ENCODE data around the gene CACNA1C.

CACNA1C gene

DNA sequence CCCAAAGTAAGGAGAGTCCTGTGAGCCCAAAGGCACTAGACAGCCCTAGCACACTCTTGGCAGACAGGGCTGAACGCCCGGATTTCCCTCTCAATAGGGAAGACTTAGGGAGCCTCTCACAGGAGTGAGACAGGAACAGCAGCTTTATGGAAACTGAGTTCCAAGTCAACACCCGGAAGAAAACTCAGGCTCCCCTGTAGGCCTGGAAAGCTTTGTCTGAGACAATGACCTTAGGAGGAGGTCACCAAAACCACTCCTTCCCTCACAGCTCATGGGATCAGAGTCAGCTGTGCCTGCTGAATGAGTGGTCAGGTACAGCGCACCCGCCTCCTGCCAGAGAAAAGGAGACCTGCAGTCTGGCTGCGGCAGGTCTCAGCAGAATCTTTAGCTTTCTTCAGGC is 229.5 kb downstream of the CACNA1C start:
- CTCF ChIA-PET = interaction anchor here (0.6 to 4.4 kb wide), 9 partner anchors 8 to 225 kb away, joined by 3 to 32 read pairs (median 3); no protein-coding TSS in a partner anchor
- no peak for DNase-seq
- WGBS (ENCODE audit: insufficient coverage) = 87% methylated on average over 5 of the region's 6 CpGs
- H3K9me3 ChIP-seq (ENCODE audit: control extremely low read depth in 1 of 5, control insufficient read depth in 4 of 5, insufficient read depth in 2 of 5, low read depth in 1 of 5, low read length in 4 of 5) = peaks cover 0 to 5% (median 2%) of the 10 kb centered on the region in 5 experiments
- H3K4me3 ChIP-seq (ENCODE audit: control insufficient read depth in 1 of 7, extremely low read depth in 1 of 7, insufficient read depth in 4 of 7, low read depth in 2 of 7, low read length in 6 of 7) = no peak overlapping the region
- H3K27ac ChIP-seq (ENCODE audit: insufficient read depth in 1 of 2, low read depth in 1 of 2, low read length in 2 of 2, poor library complexity in 1 of 2, severe bottlenecking in 2 of 2) = no peak overlapping the region
- H3K36me3 ChIP-seq (ENCODE audit: control insufficient read depth in 4 of 4, insufficient read depth in 4 of 4, low read length in 3 of 4) = no peaks in the 10 kb centered on the region
- POLR2A ChIA-PET = interaction anchor here (0.6 kb wide), 1 partner anchor 204 kb away, joined by 3 read pairs; no protein-coding TSS in a partner anchor
- H3K27me3 ChIP-seq (replicated peaks in 2 of 5; ENCODE audit: control insufficient read depth in 4 of 5, insufficient read depth in 5 of 5, low read length in 4 of 5) = no peaks in the 10 kb centered on the region
- H3K4me1 ChIP-seq (ENCODE audit: control extremely low read depth in 1 of 4, control insufficient read depth in 4 of 4, insufficient read depth in 4 of 4, low read length in 3 of 4) = peaks cover 2 to 48% (median 38%) of the 10 kb centered on the region in 4 experiments

DNA sequence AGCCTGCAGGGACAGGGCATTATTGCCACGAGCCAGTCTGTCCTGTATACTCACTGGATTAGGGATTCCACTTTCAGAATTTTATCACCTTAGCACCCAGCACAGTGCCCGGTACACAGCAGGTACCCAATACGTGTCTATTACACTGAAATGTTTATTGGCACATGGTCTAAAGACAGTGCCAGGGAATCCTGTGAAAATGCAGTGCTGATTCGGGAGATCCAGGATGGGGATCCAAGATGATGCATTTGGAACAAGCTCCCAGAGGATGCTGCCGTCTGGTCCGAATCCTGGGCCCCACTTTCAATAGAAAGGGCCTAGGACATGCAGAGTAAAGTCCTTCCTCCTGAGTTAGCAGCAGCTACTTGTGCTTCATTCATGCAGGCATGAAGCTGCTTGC is 230.7 kb downstream of the CACNA1C start:
- ChIA-PET CTCF (interaction anchor here (0.6 to 4.4 kb wide), 26 partner anchors 8 to 455 kb away, joined by 3 to 32 read pairs (median 4); no protein-coding TSS in a partner anchor), POLR2A (interaction anchor here (0.9 kb wide), 1 partner anchor 21 kb away, joined by 3 read pairs; no protein-coding TSS in a partner anchor)
- Histone ChIP-seq H3K4me1 (ENCODE audit: control extremely low read depth in 1 of 4, control insufficient read depth in 4 of 4, insufficient read depth in 4 of 4, low read length in 3 of 4) (peaks cover 5 to 59% (median 46%) of the 10 kb centered on the region in 4 experiments), H3K27ac (ENCODE audit: insufficient read depth in 1 of 2, low read depth in 1 of 2, low read length in 2 of 2, poor library complexity in 1 of 2, severe bottlenecking in 2 of 2) (no peak overlapping the region), H3K36me3 (ENCODE audit: control insufficient read depth in 4 of 4, insufficient read depth in 4 of 4, low read length in 3 of 4) (no peaks in the 10 kb centered on the region), H3K4me3 (ENCODE audit: control insufficient read depth in 1 of 7, extremely low read depth in 1 of 7, insufficient read depth in 4 of 7, low read depth in 2 of 7, low read length in 6 of 7) (peak overlapping the region in 4 of 7 experiments; percentile 26 to 37 (median 31)), H3K27me3 (replicated peaks in 2 of 5; ENCODE audit: control insufficient read depth in 4 of 5, insufficient read depth in 5 of 5, low read length in 4 of 5) (no peaks in the 10 kb centered on the region), H3K9me3 (ENCODE audit: control extremely low read depth in 1 of 5, control insufficient read depth in 4 of 5, insufficient read depth in 2 of 5, low read depth in 1 of 5, low read length in 4 of 5) (peaks cover 0 to 5% (median 2%) of the 10 kb centered on the region in 5 experiments)
- WGBS (ENCODE audit: insufficient coverage) = 100% methylated on average over 5 of the region's 6 CpGs
- no peak for DNase-seq

GRCh38 chr12:2283916-2284315 is 231.1 kb downstream of the CACNA1C start:
- Histone ChIP-seq H3K9me3 (ENCODE audit: control extremely low read depth in 1 of 5, control insufficient read depth in 4 of 5, insufficient read depth in 2 of 5, low read depth in 1 of 5, low read length in 4 of 5) (peaks cover 0 to 5% (median 2%) of the 10 kb centered on the region in 5 experiments), H3K4me1 (ENCODE audit: control extremely low read depth in 1 of 4, control insufficient read depth in 4 of 4, insufficient read depth in 4 of 4, low read length in 3 of 4) (peaks cover 5 to 63% (median 49%) of the 10 kb centered on the region in 4 experiments), H3K27me3 (replicated peaks in 2 of 5; ENCODE audit: control insufficient read depth in 4 of 5, insufficient read depth in 5 of 5, low read length in 4 of 5) (no peaks in the 10 kb centered on the region), H3K4me3 (ENCODE audit: control insufficient read depth in 1 of 7, extremely low read depth in 1 of 7, insufficient read depth in 4 of 7, low read depth in 2 of 7, low read length in 6 of 7) (peak overlapping the region in 5 of 7 experiments; percentile 1 to 37 (median 29)), H3K36me3 (ENCODE audit: control insufficient read depth in 4 of 4, insufficient read depth in 4 of 4, low read length in 3 of 4) (no peaks in the 10 kb centered on the region), H3K27ac (ENCODE audit: insufficient read depth in 1 of 2, low read depth in 1 of 2, low read length in 2 of 2, poor library complexity in 1 of 2, severe bottlenecking in 2 of 2) (no peak overlapping the region)
- POLR2A ChIA-PET = interaction anchor here (0.9 kb wide), 1 partner anchor 22 kb away, joined by 3 read pairs; no protein-coding TSS in a partner anchor
- peak in 2 of 3 donors; percentile 55 to 68 for DNase-seq
- CTCF ChIA-PET = interaction anchor here (0.6 to 4.4 kb wide), 26 partner anchors 10 to 454 kb away, joined by 3 to 32 read pairs (median 4); no protein-coding TSS in a partner anchor
- WGBS (ENCODE audit: insufficient coverage) = 0% methylated on average over 2 of the region's 10 CpGs

DNA sequence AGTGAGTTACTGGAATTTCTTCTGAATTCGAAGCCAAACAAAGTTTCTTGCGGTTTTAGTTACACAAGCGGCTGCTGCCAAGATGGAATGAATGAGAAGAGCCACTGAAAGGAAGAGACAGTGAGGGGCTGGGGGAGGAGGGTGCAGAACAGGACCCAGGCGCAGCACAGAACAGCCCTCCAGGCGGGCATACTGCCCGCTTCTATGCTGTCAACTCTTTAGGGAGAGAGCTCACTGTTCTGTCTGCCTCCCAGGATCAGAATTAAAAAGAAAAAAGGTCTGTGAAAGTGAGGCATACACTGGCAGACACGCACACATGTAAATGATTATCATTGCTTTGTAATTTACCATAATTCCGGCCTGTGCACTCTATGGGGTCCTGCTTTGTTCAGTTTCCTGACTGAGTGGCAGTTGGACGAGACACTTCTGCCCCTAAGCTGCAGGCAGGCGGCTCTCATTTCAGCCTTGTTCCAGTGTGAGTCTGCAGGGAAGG is 231.6 kb downstream of the CACNA1C start:
- DNase-seq = peak in 2 of 3 donors; percentile 48 to 56
- Histone ChIP-seq H3K4me1 (ENCODE audit: control extremely low read depth in 1 of 4, control insufficient read depth in 4 of 4, insufficient read depth in 4 of 4, low read length in 3 of 4) (peaks cover 5 to 68% (median 51%) of the 10 kb centered on the region in 4 experiments), H3K4me3 (ENCODE audit: control insufficient read depth in 1 of 7, extremely low read depth in 1 of 7, insufficient read depth in 4 of 7, low read depth in 2 of 7, low read length in 6 of 7) (peak overlapping the region in 4 of 7 experiments; percentile 14 to 37 (median 31)), H3K27me3 (replicated peaks in 2 of 5; ENCODE audit: control insufficient read depth in 4 of 5, insufficient read depth in 5 of 5, low read length in 4 of 5) (no peaks in the 10 kb centered on the region), H3K27ac (ENCODE audit: insufficient read depth in 1 of 2, low read depth in 1 of 2, low read length in 2 of 2, poor library complexity in 1 of 2, severe bottlenecking in 2 of 2) (no peak overlapping the region), H3K36me3 (ENCODE audit: control insufficient read depth in 4 of 4, insufficient read depth in 4 of 4, low read length in 3 of 4) (no peaks in the 10 kb centered on the region), H3K9me3 (ENCODE audit: control extremely low read depth in 1 of 5, control insufficient read depth in 4 of 5, insufficient read depth in 2 of 5, low read depth in 1 of 5, low read length in 4 of 5) (peaks cover 0 to 5% (median 2%) of the 10 kb centered on the region in 5 experiments)
- 11% methylated on average over 7 of the region's 10 CpGs for WGBS (ENCODE audit: insufficient coverage)
- ChIA-PET CTCF (interaction anchor here (0.6 to 4.4 kb wide), 26 partner anchors 10 to 454 kb away, joined by 3 to 32 read pairs (median 4); no protein-coding TSS in a partner anchor), POLR2A (no interaction called here)

DNA sequence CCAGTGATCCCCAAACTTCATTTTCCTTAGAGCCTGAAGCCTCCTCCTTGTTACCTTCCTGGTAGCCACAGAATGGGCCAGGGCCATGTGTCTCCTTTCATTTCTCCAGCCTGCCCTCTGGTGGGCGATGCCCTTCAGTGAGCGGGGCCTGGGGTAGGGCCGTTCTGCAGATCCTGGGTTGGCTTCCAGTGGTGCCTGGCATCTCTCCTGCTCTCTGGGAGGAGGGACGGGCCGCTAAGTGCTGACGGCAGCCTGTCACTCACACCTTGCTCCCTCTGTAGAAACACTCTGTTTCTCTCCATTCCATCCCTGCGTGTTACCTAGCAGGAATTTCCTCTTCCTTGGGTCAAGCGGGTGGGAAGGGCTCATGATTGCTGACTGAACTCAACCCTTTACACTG is 232.1 kb downstream of the CACNA1C start:
- DNase-seq = peak; percentile 56 to 77 (median 76)
- H3K4me3 ChIP-seq (ENCODE audit: control insufficient read depth in 1 of 7, extremely low read depth in 1 of 7, insufficient read depth in 4 of 7, low read depth in 2 of 7, low read length in 6 of 7) = no peak overlapping the region
- 42% methylated on average over 4 of the region's 8 CpGs for WGBS (ENCODE audit: insufficient coverage)
- H3K27me3 ChIP-seq (replicated peaks in 2 of 5; ENCODE audit: control insufficient read depth in 4 of 5, insufficient read depth in 5 of 5, low read length in 4 of 5) = no peaks in the 10 kb centered on the region
- H3K4me1 ChIP-seq (ENCODE audit: control extremely low read depth in 1 of 4, control insufficient read depth in 4 of 4, insufficient read depth in 4 of 4, low read length in 3 of 4) = peaks cover 5 to 73% (median 53%) of the 10 kb centered on the region in 4 experiments
- ChIA-PET CTCF (interaction anchor here (0.9 to 4.4 kb wide), 16 partner anchors 8 to 230 kb away, joined by 3 to 32 read pairs (median 7); no protein-coding TSS in a partner anchor), POLR2A (no interaction called here)
- H3K36me3 ChIP-seq (ENCODE audit: control insufficient read depth in 4 of 4, insufficient read depth in 4 of 4, low read length in 3 of 4) = no peaks in the 10 kb centered on the region
- peaks cover 0 to 5% (median 2%) of the 10 kb centered on the region in 5 experiments for H3K9me3 ChIP-seq (ENCODE audit: control extremely low read depth in 1 of 5, control insufficient read depth in 4 of 5, insufficient read depth in 2 of 5, low read depth in 1 of 5, low read length in 4 of 5)
- H3K27ac ChIP-seq (ENCODE audit: insufficient read depth in 1 of 2, low read depth in 1 of 2, low read length in 2 of 2, poor library complexity in 1 of 2, severe bottlenecking in 2 of 2) = no peak overlapping the region

DNA sequence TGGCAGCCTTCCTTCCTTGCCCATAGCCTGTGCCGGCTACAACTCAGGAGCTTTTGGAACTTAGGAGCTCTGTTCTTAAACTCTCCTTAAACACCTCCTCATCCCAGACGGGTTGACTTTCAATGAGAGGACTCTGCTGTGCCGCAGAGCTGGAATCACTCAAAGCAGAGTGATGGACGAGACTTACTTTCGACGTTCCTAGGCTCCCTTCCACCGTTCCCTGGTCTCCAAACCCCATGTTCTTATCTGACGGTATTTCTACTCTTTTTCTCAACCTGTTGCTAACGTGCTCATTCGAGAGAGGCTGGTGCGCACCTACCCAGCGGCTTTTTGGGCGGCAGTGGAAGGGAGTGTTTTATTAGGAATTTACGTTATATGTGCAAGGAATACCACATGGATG is 232.7 kb downstream of the CACNA1C start:
- no peaks in the 10 kb centered on the region for H3K36me3 ChIP-seq (ENCODE audit: control insufficient read depth in 4 of 4, insufficient read depth in 4 of 4, low read length in 3 of 4)
- 97% methylated on average over 12 of the region's 14 CpGs for WGBS (ENCODE audit: insufficient coverage)
- H3K4me3 ChIP-seq (ENCODE audit: control insufficient read depth in 1 of 7, extremely low read depth in 1 of 7, insufficient read depth in 4 of 7, low read depth in 2 of 7, low read length in 6 of 7) = no peak overlapping the region
- CTCF ChIA-PET = interaction anchor here (0.9 to 4.4 kb wide), 15 partner anchors 9 to 241 kb away, joined by 3 to 32 read pairs (median 6); no protein-coding TSS in a partner anchor
- peaks cover 5 to 79% (median 56%) of the 10 kb centered on the region in 4 experiments for H3K4me1 ChIP-seq (ENCODE audit: control extremely low read depth in 1 of 4, control insufficient read depth in 4 of 4, insufficient read depth in 4 of 4, low read length in 3 of 4)
- no peak for DNase-seq
- no peak overlapping the region for H3K27ac ChIP-seq (ENCODE audit: insufficient read depth in 1 of 2, low read depth in 1 of 2, low read length in 2 of 2, poor library complexity in 1 of 2, severe bottlenecking in 2 of 2)
- POLR2A ChIA-PET = no interaction called here
- H3K9me3 ChIP-seq (ENCODE audit: control extremely low read depth in 1 of 5, control insufficient read depth in 4 of 5, insufficient read depth in 2 of 5, low read depth in 1 of 5, low read length in 4 of 5) = peaks cover 0 to 3% (median 2%) of the 10 kb centered on the region in 5 experiments
- no peaks in the 10 kb centered on the region for H3K27me3 ChIP-seq (replicated peaks in 2 of 5; ENCODE audit: control insufficient read depth in 4 of 5, insufficient read depth in 5 of 5, low read length in 4 of 5)

DNA sequence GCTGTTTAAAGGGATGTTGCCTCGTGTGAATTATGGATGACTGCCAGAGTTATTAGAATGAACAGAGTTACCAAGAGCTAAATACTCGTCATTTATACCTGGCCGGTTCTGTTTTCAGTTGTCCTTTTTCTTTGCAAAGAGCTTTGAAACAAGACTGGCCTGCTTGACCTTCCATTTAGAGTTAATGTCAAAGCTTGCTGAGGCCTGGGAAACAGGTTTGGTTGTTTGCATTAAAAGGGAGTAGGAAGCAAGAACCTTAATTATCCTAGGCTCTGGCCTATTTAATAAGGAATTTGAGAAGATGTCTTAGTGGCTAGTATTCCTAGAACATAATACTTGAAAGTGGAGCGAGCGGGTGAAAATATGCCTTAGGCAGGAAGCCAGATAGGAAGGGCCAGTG is 233.3 kb downstream of the CACNA1C start:
- Histone ChIP-seq H3K4me1 (ENCODE audit: control extremely low read depth in 1 of 4, control insufficient read depth in 4 of 4, insufficient read depth in 4 of 4, low read length in 3 of 4) (peaks cover 5 to 84% (median 56%) of the 10 kb centered on the region in 4 experiments), H3K36me3 (ENCODE audit: control insufficient read depth in 4 of 4, insufficient read depth in 4 of 4, low read length in 3 of 4) (no peaks in the 10 kb centered on the region), H3K9me3 (ENCODE audit: control extremely low read depth in 1 of 5, control insufficient read depth in 4 of 5, insufficient read depth in 2 of 5, low read depth in 1 of 5, low read length in 4 of 5) (peaks cover 0 to 3% (median 1%) of the 10 kb centered on the region in 5 experiments), H3K4me3 (ENCODE audit: control insufficient read depth in 1 of 7, extremely low read depth in 1 of 7, insufficient read depth in 4 of 7, low read depth in 2 of 7, low read length in 6 of 7) (no peak overlapping the region), H3K27me3 (replicated peaks in 2 of 5; ENCODE audit: control insufficient read depth in 4 of 5, insufficient read depth in 5 of 5, low read length in 4 of 5) (no peaks in the 10 kb centered on the region), H3K27ac (ENCODE audit: insufficient read depth in 1 of 2, low read depth in 1 of 2, low read length in 2 of 2, poor library complexity in 1 of 2, severe bottlenecking in 2 of 2) (no peak overlapping the region)
- WGBS (ENCODE audit: insufficient coverage) = 85% methylated on average over 5 of the region's 5 CpGs
- ChIA-PET CTCF (interaction anchor here (0.7 to 4.4 kb wide), 14 partner anchors 8 to 241 kb away, joined by 3 to 32 read pairs (median 6); no protein-coding TSS in a partner anchor), POLR2A (no interaction called here)
- DNase-seq = no peak

All from common myeloid progenitor, CD34-positive (primary cell).